Type B pancreatic cell (in vitro differentiated cells): ENCODE measurements around the gene DPEP2. TPM values are rescaled to one million over a fixed set of nuclear protein-coding genes. Genes with fewer than 3 reads are reported as not detected.
"Not testable (repeated sequence)": the region's sequence is repeated elsewhere in the genome, so short reads cannot be mapped to it uniquely, and the experiment has no call there.

ENCODE experiments used
- DNase-seq: peaks from one replicate; pipeline ENCODE4 v3.0.0; 2021; ENCODE audit warnings: mixed read lengths; ENCODE audit not compliant: unreplicated experiment; ENCODE audit errors: extremely low spot score
- H3K27ac Mint-ChIP-seq: 2 replicates; pipeline ENCODE4 v1.8.0; 2021; ENCODE audit warnings: mild to moderate bottlenecking, mixed read lengths
- H3K27me3 Mint-ChIP-seq: 2 replicates; pipeline ENCODE4 v1.8.0; 2021; ENCODE audit warnings: mixed read lengths
- H3K36me3 Mint-ChIP-seq: 2 replicates; pipeline ENCODE4 v1.8.0; 2021; ENCODE audit warnings: mixed read lengths
- H3K4me1 Mint-ChIP-seq: one replicate; pipeline ENCODE4 v1.8.0; 2021; ENCODE audit warnings: mixed read lengths; ENCODE audit not compliant: unreplicated experiment
- H3K4me3 Mint-ChIP-seq: 2 replicates; pipeline ENCODE4 v1.8.0; 2021; ENCODE audit warnings: mild to moderate bottlenecking, mixed read lengths
- H3K9me3 Mint-ChIP-seq: 2 replicates; pipeline ENCODE4 v1.8.0; 2021; ENCODE audit warnings: mixed read lengths
- CTCF ChIP-seq: fragments of 200-600 bp; sonication (generic); conservative IDR thresholded peaks from 2 replicates; pipeline ENCODE4 v1.5.0; 2021; ENCODE audit warnings: antibody characterized with exemption, mild to moderate bottlenecking
- total RNA-seq: library from RNA; stranded (reverse); gene quantifications from 2 replicates; pipeline ENCODE4 v1.2.1, GENCODE V29; 2021; ENCODE audit warnings: low replicate concordance

Gene DPEP2
- total RNA-seq, 1 donor from 2014 or later, result not detected

- H3K4me1 Mint-ChIP-seq, result peaks cover 4% of the 10 kb centered on the region
- H3K36me3 Mint-ChIP-seq, result no peaks in the 10 kb centered on the region
- no peak overlapping the region for H3K4me3 Mint-ChIP-seq
- H3K27me3 Mint-ChIP-seq, result no peaks in the 10 kb centered on the region
- no peak for DNase-seq
- no peaks in the 10 kb centered on the region for H3K9me3 Mint-ChIP-seq
- H3K27ac Mint-ChIP-seq, result peak overlapping the region; percentile 5
- TF ChIP-seq CTCF, result no peak
These were observed 1.2 kb upstream of the DPEP2 start for GRCh38 chr16:68000450-68000849.

- Mint-ChIP-seq H3K4me1 (peaks cover 4% of the 10 kb centered on the region), H3K4me3 (no peak overlapping the region), H3K36me3 (no peaks in the 10 kb centered on the region), H3K27ac (no peak overlapping the region), H3K9me3 (no peaks in the 10 kb centered on the region), H3K27me3 (no peaks in the 10 kb centered on the region)
- TF ChIP-seq CTCF, result no peak
- no peak for DNase-seq
These were observed 701 bp upstream of the DPEP2 start for GRCh38 chr16:67999985-68000384.

- not testable (repeated sequence) for H3K4me3 Mint-ChIP-seq, DNase-seq, H3K27ac Mint-ChIP-seq, H3K4me1 Mint-ChIP-seq, H3K27me3 Mint-ChIP-seq, H3K36me3 Mint-ChIP-seq, H3K9me3 Mint-ChIP-seq
These were observed 979 bp downstream of the DPEP2 start for GRCh38 chr16:67998231-67998778.

- DNase-seq, result no peak
- no peak for TF ChIP-seq CTCF
- Mint-ChIP-seq H3K36me3 (no peaks in the 10 kb centered on the region), H3K4me1 (peaks cover 4% of the 10 kb centered on the region), H3K27me3 (no peaks in the 10 kb centered on the region), H3K4me3 (no peak overlapping the region), H3K9me3 (no peaks in the 10 kb centered on the region), H3K27ac (no peak overlapping the region)
These were observed 2.6 kb downstream of the DPEP2 start for GRCh38 chr16:67996666-67997065.

GRCh38 chr16:67995423-67995822 lies 3.9 kb downstream of the DPEP2 start:
- no peaks in the 10 kb centered on the region for H3K27me3 Mint-ChIP-seq
- no peak overlapping the region for H3K4me3 Mint-ChIP-seq
- H3K36me3 Mint-ChIP-seq, result no peaks in the 10 kb centered on the region
- DNase-seq, result no peak
- no peak for TF ChIP-seq CTCF
- no peaks in the 10 kb centered on the region for H3K9me3 Mint-ChIP-seq
- H3K27ac Mint-ChIP-seq, result no peak overlapping the region
- peaks cover 2% of the 10 kb centered on the region for H3K4me1 Mint-ChIP-seq

- H3K36me3 Mint-ChIP-seq, H3K4me1 Mint-ChIP-seq: not testable (repeated sequence)
- peak overlapping the region; percentile 17 for H3K4me3 Mint-ChIP-seq
These were observed 5.3 kb downstream of the DPEP2 start for GRCh38 chr16:67994040-67994408.

More at GRCh38 chr16:67994040-67994408, 5.3 kb downstream of the DPEP2 start:
- not testable (repeated sequence) for H3K9me3 Mint-ChIP-seq, H3K27ac Mint-ChIP-seq, H3K27me3 Mint-ChIP-seq, DNase-seq
